ENCODE measurements around the gene AHCYL2.

DNA sequence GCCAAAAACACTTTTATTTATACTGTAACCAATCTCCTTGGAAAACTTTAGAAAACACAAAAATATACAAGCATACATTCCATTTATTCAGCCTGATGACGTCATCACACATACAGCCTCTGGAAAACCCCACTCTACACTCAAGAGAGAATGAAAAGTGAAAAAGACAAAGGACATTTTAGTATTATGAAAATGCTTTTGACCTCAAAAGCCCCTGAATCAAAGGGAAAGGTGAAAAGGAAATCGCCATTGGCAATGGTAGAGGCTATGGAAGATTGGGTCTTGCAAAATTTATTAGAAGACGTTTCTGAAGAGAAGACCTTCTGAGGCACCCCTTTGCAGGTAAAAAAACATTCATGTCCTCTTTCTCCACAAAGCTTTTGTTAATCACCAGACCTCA is 126.5 kb downstream of the AHCYL2 start:
- TF ChIP-seq, protein P1, sequence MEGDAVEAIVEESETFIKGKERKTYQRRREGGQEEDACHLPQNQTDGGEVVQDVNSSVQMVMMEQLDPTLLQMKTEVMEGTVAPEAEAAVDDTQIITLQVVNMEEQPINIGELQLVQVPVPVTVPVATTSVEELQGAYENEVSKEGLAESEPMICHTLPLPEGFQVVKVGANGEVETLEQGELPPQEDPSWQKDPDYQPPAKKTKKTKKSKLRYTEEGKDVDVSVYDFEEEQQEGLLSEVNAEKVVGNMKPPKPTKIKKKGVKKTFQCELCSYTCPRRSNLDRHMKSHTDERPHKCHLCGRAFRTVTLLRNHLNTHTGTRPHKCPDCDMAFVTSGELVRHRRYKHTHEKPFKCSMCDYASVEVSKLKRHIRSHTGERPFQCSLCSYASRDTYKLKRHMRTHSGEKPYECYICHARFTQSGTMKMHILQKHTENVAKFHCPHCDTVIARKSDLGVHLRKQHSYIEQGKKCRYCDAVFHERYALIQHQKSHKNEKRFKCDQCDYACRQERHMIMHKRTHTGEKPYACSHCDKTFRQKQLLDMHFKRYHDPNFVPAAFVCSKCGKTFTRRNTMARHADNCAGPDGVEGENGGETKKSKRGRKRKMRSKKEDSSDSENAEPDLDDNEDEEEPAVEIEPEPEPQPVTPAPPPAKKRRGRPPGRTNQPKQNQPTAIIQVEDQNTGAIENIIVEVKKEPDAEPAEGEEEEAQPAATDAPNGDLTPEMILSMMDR (IDR thresholded peaks at IDR 0.05; ENCODE audit: low read length), result no peak
- TF ChIP-seq EZH2 (IDR thresholded peaks at IDR 0.05; ENCODE audit: borderline replicate concordance, low read length), result no peak

All from OCI-LY1 (cell line).